NCI-H1930 (cell line): ENCODE measurements around the gene LENG9.
"Not testable (repeated sequence)": the region's sequence is repeated elsewhere in the genome, so short reads cannot be mapped to it uniquely, and the experiment has no call there.

Experiments
- DNase-seq, 2 experiments: peaks; one replicate each; lab custom pipeline; 2025; lab: John Stamatoyannopoulos, UW

LENG9 gene

GRCh38 chr19:54459282-54460229 lies 4.0 kb downstream of the LENG9 start:
- no peak for DNase-seq

DNA sequence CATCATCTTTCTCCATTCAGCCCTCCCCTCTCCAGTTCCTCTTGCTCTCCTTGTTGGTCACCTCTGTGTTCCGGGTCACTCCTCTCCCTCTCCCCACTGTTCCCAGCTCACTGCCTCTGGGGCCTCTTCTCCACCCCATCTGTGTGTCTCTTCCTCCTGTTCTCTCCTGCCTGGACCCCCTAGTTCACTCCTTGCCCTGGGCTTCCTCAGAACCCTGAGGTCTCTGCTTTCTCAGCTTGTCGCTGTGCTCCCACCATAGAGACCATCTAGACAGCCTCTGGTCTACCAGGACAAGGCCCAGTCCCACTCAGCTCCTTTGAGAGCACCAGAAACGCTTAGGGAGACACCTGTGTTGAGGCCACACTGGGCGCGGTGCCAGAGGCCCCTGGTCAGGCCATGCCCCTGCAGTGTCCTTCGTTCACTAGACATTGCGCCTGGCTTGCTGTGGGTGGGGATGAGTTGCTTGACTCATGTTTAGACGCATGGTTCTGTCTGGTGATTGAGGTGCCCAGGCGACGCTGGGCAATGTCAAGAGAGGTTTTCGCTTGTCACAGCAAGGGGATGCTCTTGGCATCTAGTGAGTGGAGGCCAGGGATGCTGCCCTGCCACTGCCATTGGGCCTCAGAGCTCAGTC lies 4.8 kb downstream of the LENG9 start:
- no peak for DNase-seq

DNA sequence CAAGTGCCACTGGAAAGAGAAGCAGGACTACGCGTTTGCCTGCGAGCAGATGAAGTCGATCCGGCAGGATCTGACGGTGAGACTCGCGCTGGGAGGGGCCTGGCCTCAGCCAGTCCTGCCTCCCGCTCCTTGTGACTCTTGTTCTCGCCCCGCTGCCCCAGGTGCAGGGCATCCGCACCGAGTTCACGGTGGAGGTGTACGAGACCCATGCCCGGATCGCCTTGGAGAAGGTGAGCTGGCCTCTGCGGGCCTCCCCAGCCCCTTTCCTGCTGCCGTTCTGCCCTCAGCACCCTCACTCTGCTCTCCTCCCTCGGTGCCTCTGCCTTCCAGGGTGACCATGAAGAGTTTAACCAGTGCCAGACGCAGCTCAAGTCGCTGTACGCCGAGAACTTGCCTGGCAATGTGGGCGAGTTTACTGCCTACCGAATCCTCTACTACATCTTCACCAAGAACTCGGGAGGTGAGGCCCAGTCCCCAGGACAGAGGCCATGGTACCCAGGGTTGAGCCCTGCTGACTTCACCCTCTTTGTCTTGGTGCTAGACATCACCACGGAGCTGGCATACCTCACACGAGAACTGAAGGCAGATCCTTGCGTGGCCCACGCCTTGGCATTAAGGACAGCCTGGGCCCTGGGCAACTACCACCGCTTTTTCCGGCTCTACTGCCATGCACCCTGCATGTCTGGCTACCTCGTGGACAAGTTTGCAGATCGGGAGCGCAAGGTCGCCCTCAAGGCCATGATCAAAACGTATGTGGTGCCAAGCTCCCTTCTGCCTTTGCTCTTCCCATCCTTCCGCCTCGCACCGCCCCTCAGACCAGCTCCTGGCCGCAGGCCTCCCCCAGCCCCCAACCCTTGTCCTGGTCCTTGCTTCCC lies 5.6 kb downstream of the LENG9 start:
- DNase-seq = no peak

DNA sequence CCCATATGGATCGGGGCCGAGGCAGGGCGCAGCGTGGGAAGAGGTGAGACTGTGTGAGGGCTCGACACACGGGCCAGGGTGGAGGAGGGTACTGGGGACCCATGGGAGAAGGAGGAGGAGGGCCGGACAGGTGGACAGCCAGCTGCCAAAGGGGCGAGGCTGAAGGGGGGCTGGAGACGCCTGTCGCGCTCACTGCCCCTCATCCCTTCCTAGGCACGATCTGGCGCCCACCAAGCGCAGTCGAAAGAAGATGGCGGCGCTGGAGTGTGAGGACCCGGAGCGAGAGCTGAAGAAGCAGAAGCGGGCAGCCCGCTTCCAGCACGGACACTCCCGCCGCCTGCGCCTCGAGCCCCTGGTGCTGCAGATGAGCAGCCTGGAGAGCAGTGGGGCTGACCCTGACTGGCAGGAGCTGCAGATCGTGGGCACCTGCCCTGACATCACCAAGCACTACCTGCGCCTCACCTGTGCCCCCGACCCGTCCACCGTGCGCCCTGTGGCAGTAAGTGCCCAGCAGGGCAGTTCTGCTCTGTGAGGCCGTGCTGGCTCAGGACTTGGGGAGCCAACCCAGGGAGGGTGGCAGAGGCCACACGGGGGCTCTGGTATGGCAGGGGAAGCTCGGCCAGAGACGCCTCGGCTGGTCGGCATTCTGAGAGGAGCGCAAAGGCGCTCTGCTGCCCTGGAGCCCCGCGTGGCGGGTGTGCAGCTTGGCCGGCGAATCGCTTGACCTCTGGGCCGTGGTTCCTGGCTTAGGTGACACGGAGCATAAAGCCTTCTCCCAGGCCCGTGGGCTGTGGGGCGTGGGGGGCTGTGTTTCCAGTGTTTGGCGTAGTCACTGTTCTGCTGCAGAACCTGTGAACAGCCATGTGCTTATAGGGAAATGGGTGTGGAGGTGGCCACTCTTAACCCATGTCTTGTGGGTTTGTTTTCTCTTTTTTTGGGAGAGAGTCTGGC lies 6.9 kb downstream of the LENG9 start:
- DNase-seq = no peak

GRCh38 chr19:54455786-54456422 lies 7.7 kb downstream of the LENG9 start:
- DNase-seq = no peak

DNA sequence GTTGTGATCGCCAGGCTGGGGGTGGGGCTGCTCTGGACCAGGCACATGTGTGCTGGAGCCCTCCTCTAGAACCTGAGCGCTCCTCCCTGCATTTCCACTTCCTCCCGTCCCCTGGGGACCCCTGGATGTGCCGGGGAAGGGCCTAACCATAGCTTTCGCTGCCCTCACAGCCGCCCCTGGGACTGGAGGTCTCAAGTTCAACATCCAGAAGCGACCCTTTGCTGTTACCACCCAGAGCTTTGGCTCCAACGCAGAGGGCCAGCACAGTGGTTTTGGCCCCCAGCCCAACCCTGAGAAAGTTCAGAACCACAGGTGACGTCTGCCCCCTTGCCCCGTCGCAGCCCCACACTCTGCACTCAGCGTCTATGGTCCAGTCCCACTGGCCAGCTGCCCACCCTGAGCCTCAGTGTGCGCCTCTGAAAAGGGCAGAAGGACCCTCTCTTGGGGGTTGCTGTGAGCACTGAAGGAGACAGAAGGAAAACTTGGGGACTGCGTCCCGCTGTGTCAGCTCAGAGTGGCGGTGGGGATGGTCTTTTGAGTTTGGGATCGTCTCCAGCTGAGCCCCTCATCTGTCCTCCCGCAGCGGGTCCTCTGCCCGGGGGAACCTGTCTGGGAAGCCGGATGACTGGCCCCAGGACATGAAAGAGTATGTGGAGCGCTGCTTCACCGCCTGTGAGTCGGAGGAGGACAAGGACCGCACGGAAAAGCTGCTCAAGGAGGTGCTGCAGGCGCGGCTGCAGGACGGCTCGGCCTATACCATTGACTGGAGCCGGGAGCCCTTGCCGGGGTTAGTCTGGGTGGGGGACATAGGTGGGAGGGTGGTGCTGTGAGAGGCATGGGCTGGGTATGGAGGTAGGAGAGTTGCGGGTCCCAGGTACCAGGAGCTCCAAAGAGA lies 8.6 kb downstream of the LENG9 start:
- DNase-seq = no peak

GRCh38 chr19:54453921-54454780 lies 9.4 kb downstream of the LENG9 start:
- DNase-seq = no peak

- no peak for DNase-seq
These were observed 11.0 kb downstream of the LENG9 start for GRCh38 chr19:54452626-54453025.

DNA sequence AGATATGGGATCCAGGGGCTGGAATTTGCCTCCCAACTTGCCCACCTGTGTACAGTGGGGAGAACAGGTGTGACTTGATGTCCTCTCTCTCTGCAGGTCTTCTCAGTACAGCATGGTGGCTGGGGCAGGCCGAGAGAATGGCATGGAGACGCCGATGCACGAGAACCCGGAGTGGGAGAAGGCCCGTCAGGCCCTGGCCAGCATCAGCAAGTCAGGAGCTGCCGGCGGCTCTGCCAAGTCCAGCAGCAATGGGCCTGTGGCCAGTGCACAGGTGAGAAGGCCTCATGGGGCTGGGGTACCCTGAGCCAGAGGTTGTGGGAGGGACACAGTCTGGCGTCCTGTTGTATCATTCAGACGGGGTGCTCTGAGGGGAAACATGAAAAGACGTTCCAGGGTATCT lies 11.6 kb downstream of the LENG9 start:
- no peak for DNase-seq

DNA sequence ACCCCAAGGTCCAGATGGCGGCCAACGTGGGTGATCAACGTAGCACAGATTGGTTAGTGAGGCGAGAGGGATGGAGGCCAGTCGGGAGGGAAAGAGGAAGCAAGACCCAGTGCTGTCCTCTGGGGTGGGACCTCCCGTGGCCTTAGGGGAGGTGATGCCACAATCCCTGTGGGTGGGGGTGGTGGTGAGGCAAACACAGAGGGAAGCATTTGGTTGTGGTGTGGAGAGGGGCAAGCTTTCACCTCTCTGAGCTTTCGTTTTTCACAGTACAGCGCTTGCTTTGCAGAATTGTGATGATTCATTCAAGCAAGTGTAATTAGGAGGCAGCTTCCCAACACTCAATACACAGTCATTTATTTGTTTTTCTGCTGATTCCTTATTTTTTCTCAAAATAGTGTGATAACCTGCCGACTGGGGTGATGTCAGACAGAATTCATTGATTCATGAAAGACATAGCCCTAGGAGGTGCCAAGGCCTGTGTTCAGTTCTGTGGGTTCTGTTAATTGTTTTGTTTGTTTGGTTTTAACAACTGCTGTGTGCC lies 12.2 kb downstream of the LENG9 start:
- DNase-seq = no peak

GRCh38 chr19:54449701-54450069 lies 13.9 kb downstream of the LENG9 start:
- no peak for DNase-seq

- DNase-seq = peak; percentile 91 to 98
These were observed 14.5 kb downstream of the LENG9 start, which contains the start of gene LENG8 for GRCh38 chr19:54448774-54449700. LENG8 (plus strand) TSS chr19:54449199; CDS start chr19:54451345, 2,146 bp downstream.

GRCh38 chr19:54448040-54448773 lies 15.4 kb downstream of the LENG9 start:
- DNase-seq = peak; percentile 47 to 69

GRCh38 chr19:54446349-54446748 lies 17.2 kb downstream of the LENG9 start:
- DNase-seq = not testable (repeated sequence)

DNA sequence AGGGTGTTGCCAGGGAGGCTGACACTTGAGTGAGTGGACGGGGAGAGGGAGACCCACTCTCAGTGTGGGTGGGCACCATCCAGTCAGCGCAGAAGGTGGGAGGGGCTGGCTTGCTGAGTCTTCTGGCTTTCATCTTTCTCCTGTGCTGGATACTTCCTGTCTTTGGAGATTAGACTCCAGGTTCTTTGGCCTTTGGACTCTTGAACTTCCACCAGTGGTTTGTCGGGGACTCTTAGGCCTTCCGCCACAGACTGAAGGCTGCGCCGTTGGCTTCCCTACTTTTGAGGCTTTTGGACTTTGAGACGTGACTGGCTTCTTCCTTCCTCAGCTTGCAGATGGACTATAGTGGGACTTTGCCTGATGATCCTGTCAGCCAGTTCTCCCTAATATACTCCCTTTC lies 18.8 kb downstream of the LENG9 start:
- DNase-seq = no peak

GRCh38 chr19:54440641-54441040 lies 22.9 kb downstream of the LENG9 start:
- no peak for DNase-seq
